HepG2 (cell line): ENCODE measurements around the gene TOMM22. TPM values are rescaled to one million over a fixed set of nuclear protein-coding genes. Genes with fewer than 3 reads are reported as not detected.

ENCODE experiments used
- ATAC-seq: fragments of 200-7000 bp; cut with Tn5 transposase; 3 replicates; pipeline ENCODE4 v1.9.1; 2020; ENCODE audit warnings: mild to moderate bottlenecking, moderate library complexity
- BruUV-seq: library from RNA; stranded (reverse); fragments of 400-500 nt; replicated peaks from 2 replicates; lab custom pipeline; 2021; lab: Mats Ljungman, UMichigan
- CTCF ChIA-PET: fragments of 300-600 bp; formaldehyde crosslinking; extraction: SDS; loops from one replicate; lab custom pipeline; 2021; ENCODE audit warnings: low total read pairs, inconsistent platforms, low intra/inter-chr PET ratio; lab: Yijun Ruan, JAX
- POLR2A ChIA-PET: fragments of 350-600 bp; sonication (Branson Sonifier 250); formaldehyde crosslinking; loops from one replicate; lab custom pipeline; 2020; ENCODE audit warnings: antibody characterized with exemption, inconsistent platforms; lab: Yijun Ruan, JAX
- DNase-seq: peaks from one replicate; pipeline ENCODE4 v3.0.0-alpha.2; 2015; ENCODE audit warnings: low spot score
- FAIRE-seq: peaks from 3 replicates; lab custom pipeline; 2011; peaks lifted over from hg19 to GRCh38; lab: Jason Lieb, UNC
- H2AFZ ChIP-seq: one replicate; pipeline ENCODE4 v1.6.1; 2011; ENCODE audit warnings: low read length, inconsistent platforms
- H3K27ac ChIP-seq: fragments of 300-600 bp; 3 replicates; pipeline ENCODE4 v1.8.0; 2011; ENCODE audit warnings: mixed run types, mild to moderate bottlenecking, mixed read lengths, low read length, inconsistent platforms; ENCODE audit not compliant: insufficient read depth; ENCODE audit errors: extremely low read length
- H3K27me3 ChIP-seq, 2 experiments: fragments of 200-600 bp in 1 of 2; 2 replicates in 1 of 2; 3 replicates in 1 of 2; pipeline versions ENCODE4 v1.6.0 to v1.8.0; 2011; ENCODE audit warnings: low read length in 2 of 2, mild to moderate bottlenecking in 2 of 2, moderate library complexity in 2 of 2, inconsistent platforms in 1 of 2; ENCODE audit not compliant: insufficient read depth in 2 of 2, control insufficient read depth in 1 of 2
- H3K36me3 ChIP-seq, 2 experiments: fragments of 200-600 bp in 1 of 2; replicated peaks in 1 of 2; 2 replicates in 1 of 2; 3 replicates in 1 of 2; pipeline versions ENCODE4 v1.5.1 to v1.8.0; 2011; ENCODE audit warnings: low read length in 2 of 2, inconsistent platforms in 1 of 2; ENCODE audit not compliant: insufficient read depth in 2 of 2, control insufficient read depth in 1 of 2
- H3K4me1 ChIP-seq: 2 replicates; pipeline ENCODE4 v1.5.1; 2012; ENCODE audit warnings: low read length, inconsistent platforms; ENCODE audit not compliant: insufficient read depth
- H3K4me2 ChIP-seq: 2 replicates; pipeline ENCODE4 v1.6.0; 2011; ENCODE audit warnings: low read depth, low read length, inconsistent platforms
- H3K4me3 ChIP-seq, 3 experiments: fragments of 200-600 bp in 1 of 3; sonication (generic), shearing (Covaris generic) in 1 of 3; replicated peaks in 1 of 3; 2 replicates each; pipeline ENCODE4 v1.5.1; 2011 to 2016; ENCODE audit warnings: low read length in 3 of 3, inconsistent platforms in 2 of 3, low read depth in 2 of 3, mild to moderate bottlenecking in 2 of 3, control low read depth in 1 of 3, mixed read lengths in 1 of 3; ENCODE audit not compliant: insufficient read depth in 1 of 3
- H3K79me2 ChIP-seq: one replicate; pipeline ENCODE4 v1.6.1; 2011; ENCODE audit warnings: low read length, inconsistent platforms; ENCODE audit not compliant: insufficient read depth
- H3K9ac ChIP-seq: 2 replicates; pipeline ENCODE4 v1.6.0; 2011; ENCODE audit warnings: mild to moderate bottlenecking, low read depth, low read length, inconsistent platforms; ENCODE audit not compliant: insufficient read depth
- H3K9me3 ChIP-seq: 2 replicates; pipeline ENCODE4 v1.5.1; 2012; ENCODE audit warnings: mild to moderate bottlenecking, low read length
- H4K20me1 ChIP-seq: 2 replicates; pipeline ENCODE4 v1.6.0; 2011; ENCODE audit warnings: inconsistent platforms, mild to moderate bottlenecking, low read length, moderate library complexity; ENCODE audit not compliant: insufficient read depth
- AGO2 ChIP-seq: fragments of 200-400 bp; formaldehyde crosslinking; optimal IDR thresholded peaks from 2 replicates; pipeline ENCODE3; 2017; ENCODE audit warnings: mild to moderate bottlenecking, low read depth, low read length, moderate library complexity
- BATF2 ChIP-seq: sonication (generic); formaldehyde crosslinking; IDR thresholded peaks from 2 replicates; pipeline ENCODE4 v1.8.0; 2022; ENCODE audit warnings: mild to moderate bottlenecking, missing genetic modification reagents, moderate library complexity
- CCDC6 ChIP-seq: sonication (generic); formaldehyde crosslinking; IDR thresholded peaks from 2 replicates; pipeline ENCODE4 v1.8.1; 2022; ENCODE audit warnings: mild to moderate bottlenecking, missing genetic modification reagents, moderate library complexity
- ELF1 ChIP-seq: sonication (generic); formaldehyde crosslinking; IDR thresholded peaks from 2 replicates; pipeline ENCODE4 v1.4.0; 2020; ENCODE audit warnings: missing genetic modification reagents
- ETV6 ChIP-seq: sonication (generic); formaldehyde crosslinking; conservative IDR thresholded peaks from 2 replicates; pipeline ENCODE4 v1.4.0; 2020; ENCODE audit warnings: missing genetic modification reagents
- GFI1 ChIP-seq: sonication (generic); formaldehyde crosslinking; IDR thresholded peaks from 2 replicates; pipeline ENCODE4 v1.5.0; 2020; ENCODE audit warnings: missing genetic modification reagents, mild to moderate bottlenecking, borderline replicate concordance
- HDAC2 ChIP-seq: sonication (generic); formaldehyde crosslinking; IDR thresholded peaks from 2 replicates; pipeline ENCODE4 v1.4.0; 2020; ENCODE audit warnings: missing genetic modification reagents
- NCOA1 ChIP-seq: sonication (generic); formaldehyde crosslinking; IDR thresholded peaks from 2 replicates; pipeline ENCODE4 v1.9.0; 2021; ENCODE audit warnings: missing genetic modification reagents
- PREB ChIP-seq: sonication (generic); formaldehyde crosslinking; IDR thresholded peaks from 2 replicates; pipeline ENCODE4 v1.4.0; 2020; ENCODE audit warnings: missing genetic modification reagents
- TEAD3 ChIP-seq: optimal IDR thresholded peaks from 2 replicates; pipeline ENCODE3; 2016; ENCODE audit warnings: borderline replicate concordance
- UBTF ChIP-seq: sonication (generic); formaldehyde crosslinking; IDR thresholded peaks from 2 replicates; pipeline ENCODE4 v1.4.0; 2020; ENCODE audit warnings: mild to moderate bottlenecking, missing genetic modification reagents
- ZNF12 ChIP-seq: sonication (generic); formaldehyde crosslinking; IDR thresholded peaks from 2 replicates; pipeline ENCODE4 v1.5.0; 2020; ENCODE audit warnings: missing genetic modification reagents
- ZNF17 ChIP-seq: sonication (generic); formaldehyde crosslinking; IDR thresholded peaks from 2 replicates; pipeline ENCODE4 v1.5.0; 2020; ENCODE audit warnings: mild to moderate bottlenecking, missing genetic modification reagents
- ZNF317 ChIP-seq: sonication (generic); formaldehyde crosslinking; IDR thresholded peaks from 2 replicates; pipeline ENCODE4 v1.5.0; 2020; ENCODE audit warnings: mild to moderate bottlenecking, missing genetic modification reagents
- ZNF549 ChIP-seq: sonication (generic); formaldehyde crosslinking; IDR thresholded peaks from 2 replicates; pipeline ENCODE4 v1.5.0; 2020; ENCODE audit warnings: missing genetic modification reagents
- ZNF619 ChIP-seq: sonication (generic); formaldehyde crosslinking; IDR thresholded peaks from 2 replicates; pipeline ENCODE4 v1.4.0; 2020; ENCODE audit warnings: mild to moderate bottlenecking, missing genetic modification reagents
- ZNF770 ChIP-seq: sonication (generic); formaldehyde crosslinking; IDR thresholded peaks from 2 replicates; pipeline ENCODE4 v1.5.0; 2020; ENCODE audit warnings: mild to moderate bottlenecking, missing genetic modification reagents
- ZNF816 ChIP-seq: sonication (generic); formaldehyde crosslinking; IDR thresholded peaks from 2 replicates; pipeline ENCODE4 v1.8.0; 2022; ENCODE audit warnings: missing genetic modification reagents, mild to moderate bottlenecking, borderline replicate concordance
- ZNF891 ChIP-seq: sonication (generic); formaldehyde crosslinking; IDR thresholded peaks from 2 replicates; pipeline ENCODE4 v1.5.0; 2020; ENCODE audit warnings: mild to moderate bottlenecking, missing genetic modification reagents
- WGBS: methylation state at CpG from one replicate; pipeline ENCODE4 v1.1.6; 2017; ENCODE audit warnings: low lambda C conversion rate; 5-methylcytosine and 5-hydroxymethylcytosine counted together
- in situ Hi-C: cut with HindIII; loops from 2 replicates; pipeline ENCODE4 v1.10.0; 2017; ENCODE audit warnings: low pct_unique_long_range_greater_than_20kb; ENCODE audit not compliant: extremely low pct_ligation_motif_present
- intact Hi-C: fragments of 100-400 bp; cut with micrococcal nuclease; formaldehyde crosslinking; loops from one replicate; pipeline ENCODE4 v1.10.0; 2022; ENCODE audit not compliant: unreplicated experiment
- polyA plus RNA-seq, 8 experiments: library from polyadenylated mRNA; depleted of rRNA in 3 of 8; stranded (reverse) in 7 of 8; unstranded in 1 of 8; fragments of >200 nt; fragmentation: Illumina TruSeq in 4 of 8; extraction: Trizol in 4 of 8; gene quantifications; 2 replicates each; pipeline versions ENCODE4 v1.2.1 to v1.2.3, GENCODE V29; 2011 to 2016; ENCODE audit warnings: low read depth in 4 of 8, missing spikeins in 1 of 8, mixed read lengths in 1 of 8; ENCODE audit not compliant: insufficient read depth in 1 of 8
- total RNA-seq, 5 experiments: library from RNA; depleted of rRNA; stranded (reverse); fragments of >200 nt; fragmentation: Illumina TruSeq; extraction: Trizol; gene quantifications; 2 replicates each; pipeline ENCODE4 v1.2.3, GENCODE V29; 2016; ENCODE audit warnings: low read depth in 1 of 5

TOMM22 gene
- total and polyA plus RNA-seq, 2 of the 13 experiments (the other 11 are each of a cell fraction or from before 2014, with no cell fraction given), result 46.9 to 118 TPM

GRCh38 chr22:38656256-38657044 lies 25.3 kb upstream of the TOMM22 start, which contains the start of the genes CBY1 and FAM227A:
TSS of gene CBY1 (plus strand) at chr22:38656638. CDS start at chr22:38668055, 11,417 bp downstream.
TSS of gene FAM227A (minus strand) at chr22:38656392. CDS start at chr22:38650168, 6,224 bp downstream.
- Histone ChIP-seq H3K4me2 (peak within 1 kb of the TSS; percentile 90), H3K36me3 (no peaks in the 10 kb centered on the region), H3K9me3 (no peaks in the 10 kb centered on the region), H2AFZ (peak within 1 kb of the TSS; percentile 95), H4K20me1 (no peaks in the 10 kb centered on the region), H3K4me1 (peaks cover 5% of the 10 kb centered on the region; the same call in 1 of the 2 replicates), H3K79me2 (peaks cover 10% of the 10 kb centered on the region), H3K4me3 (peak within 1 kb of the TSS; percentile 80 to 92 (median 87)), H3K9ac (peak within 1 kb of the TSS; percentile 89), H3K27ac (peak within 1 kb of the TSS; percentile 90), H3K27me3 (no peaks in the 10 kb centered on the region; a peak in 1 of 5 replicates)
- in situ Hi-C loops, result no loop called here
- DNase-seq (peak; percentile 78), FAIRE-seq (peak; percentile 64), ATAC-seq (peak; percentile 93)
- 2% methylated on average over 7 of the region's 66 CpGs for WGBS
- ChIA-PET POLR2A (interaction anchor here (1.2 kb wide), 1 partner anchor 25 kb away, joined by 5 read pairs; the partner anchor contains the start of gene TOMM22), CTCF (no interaction called here)
- BruUV-seq, result TSS peak; percentile 81
- intact Hi-C loops, result no loop called here
- TF ChIP-seq ZNF770 (CRISPR knock-in tag) (no peak), HDAC2 (CRISPR knock-in tag) (no peak), ELF1 (no peak), ZNF17 (CRISPR knock-in tag) (no peak), TEAD3 (CRISPR knock-in tag) (no peak), NCOA1 (CRISPR knock-in tag) (no peak), GFI1 (CRISPR knock-in tag) (no peak), AGO2 (no peak), ZNF891 (CRISPR knock-in tag) (no peak), UBTF (CRISPR knock-in tag) (peak; percentile 57; the same call in 1 of the 2 replicates), ZNF816 (CRISPR knock-in tag) (0 out of 2 replicates have a peak, but pooled peaks have one; percentile 48), ZNF619 (0 out of 2 replicates have a peak, but pooled peaks have one; percentile 56), ZNF12 (no peak), BATF2 (no peak), ETV6 (CRISPR knock-in tag) (no peak), CCDC6 (CRISPR knock-in tag) (0 out of 2 replicates have a peak, but pooled peaks have one; percentile 4), ZNF549 (no peak), ZNF317 (CRISPR knock-in tag) (no peak), PREB (CRISPR knock-in tag) (no peak)
